H1 (cell line): ENCODE results near the gene TRPV4. TPM values are rescaled to one million over a fixed set of nuclear protein-coding genes. Genes with fewer than 3 reads are reported as not detected.
A peak's percentile ranks its signal among the peaks of the same experiment; 100 is the strongest.

Experiments used
- CTCF ChIA-PET: fragments of 300-600 bp; sonication (Branson Sonifier 250); formaldehyde crosslinking; loops from one replicate; lab custom pipeline; 2021; ENCODE audit not compliant: partially characterized antibody; lab: Charles Lee
- POLR2A ChIA-PET: fragments of 300-600 bp; sonication (Branson Sonifier 250); formaldehyde crosslinking; loops from one replicate; lab custom pipeline; 2021; ENCODE audit warnings: inconsistent platforms; ENCODE audit not compliant: partially characterized antibody; lab: Charles Lee
- DNase-seq, 2 experiments: peaks; one replicate each; pipeline versions ENCODE4 v3.0.0 to v3.0.0-alpha.2; 2010 to 2022; ENCODE audit warnings: low spot score in 2 of 2, low read depth in 1 of 2, mixed read lengths in 1 of 2
- FAIRE-seq: peaks from 2 replicates; lab custom pipeline; 2011; peaks lifted over from hg19 to GRCh38; lab: Jason Lieb, UNC
- H2AFZ ChIP-seq: 2 replicates; pipeline ENCODE4 v1.8.1; 2012; ENCODE audit warnings: low read length, inconsistent platforms
- H2AK5ac ChIP-seq: 2 replicates; pipeline ENCODE4 v1.6.1; 2013; ENCODE audit warnings: low read depth, low read length
- H2BK120ac ChIP-seq: replicated peaks from 2 replicates; pipeline ENCODE3; 2013; ENCODE audit warnings: low read depth, low read length, inconsistent platforms
- H2BK12ac ChIP-seq: 2 replicates; pipeline ENCODE4 v1.6.1; 2013; ENCODE audit warnings: low read depth, low read length
- H2BK15ac ChIP-seq: 2 replicates; pipeline ENCODE4 v1.6.1; 2013; ENCODE audit warnings: low read length
- H2BK20ac ChIP-seq: 2 replicates; pipeline ENCODE4 v1.6.1; 2013; ENCODE audit warnings: low read length
- H2BK5ac ChIP-seq: 2 replicates; pipeline ENCODE4 v1.6.1; 2013; ENCODE audit warnings: low read depth, low read length
- H3K14ac ChIP-seq: 2 replicates; pipeline ENCODE4 v1.6.1; 2013; ENCODE audit warnings: inconsistent platforms; ENCODE audit not compliant: insufficient read length
- H3K18ac ChIP-seq: 2 replicates; pipeline ENCODE4 v1.6.1; 2013; ENCODE audit warnings: low read length; ENCODE audit errors: extremely low read depth
- H3K23ac ChIP-seq: 2 replicates; pipeline ENCODE4 v1.6.1; 2013; ENCODE audit warnings: inconsistent platforms; ENCODE audit not compliant: insufficient read length
- H3K23me2 ChIP-seq: 2 replicates; pipeline ENCODE4 v1.6.1; 2013; ENCODE audit warnings: low read depth, low read length
- H3K27ac ChIP-seq: 2 replicates; pipeline ENCODE4 v1.6.1; 2011; ENCODE audit warnings: low read depth, low read length, inconsistent platforms
- H3K27me3 ChIP-seq, 4 experiments: replicated peaks in 1 of 4; 1 replicate in 1 of 4; 2 replicates in 3 of 4; pipeline versions ENCODE4 v1.6.1 to v1.8.1; 2011 to 2013; ENCODE audit warnings: low read length in 3 of 4, mild to moderate bottlenecking in 3 of 4, inconsistent platforms in 2 of 4, mixed read lengths in 2 of 4, moderate library complexity in 1 of 4; ENCODE audit not compliant: control insufficient read depth in 3 of 4, insufficient read depth in 3 of 4; ENCODE audit errors: extremely low read depth in 1 of 4
- H3K36me3 ChIP-seq, 4 experiments: 2 replicates each; pipeline versions ENCODE4 v1.6.1 to v1.8.1; 2011 to 2013; ENCODE audit warnings: mild to moderate bottlenecking in 4 of 4, low read length in 3 of 4, moderate library complexity in 2 of 4, control low read depth in 1 of 4, inconsistent platforms in 1 of 4; ENCODE audit not compliant: insufficient read depth in 4 of 4, control insufficient read depth in 2 of 4
- H3K4ac ChIP-seq: replicated peaks from 2 replicates; pipeline ENCODE3; 2013; ENCODE audit warnings: low read length, low read depth, mixed read lengths, inconsistent platforms; ENCODE audit not compliant: insufficient read length
- H3K4me1 ChIP-seq, 4 experiments: replicated peaks in 1 of 4; 1 replicate in 1 of 4; 2 replicates in 3 of 4; pipeline versions ENCODE4 v1.6.1 to v1.8.1; 2011 to 2013; ENCODE audit warnings: low read length in 3 of 4, inconsistent platforms in 2 of 4, mixed read lengths in 1 of 4; ENCODE audit not compliant: insufficient read depth in 4 of 4, control insufficient read depth in 3 of 4
- H3K4me2 ChIP-seq, 2 experiments: 2 replicates each; pipeline versions ENCODE4 v1.6.1 to v1.8.1; 2011 to 2013; ENCODE audit warnings: low read depth in 2 of 2, low read length in 2 of 2, control low read depth in 1 of 2, inconsistent platforms in 1 of 2, mild to moderate bottlenecking in 1 of 2; ENCODE audit not compliant: insufficient read depth in 1 of 2
- H3K4me3 ChIP-seq, 4 experiments: fragments of 200-600, 300-600 bp in 1 of 4; sonication (generic), shearing (Covaris generic), sonication (Bioruptor Twin) in 1 of 4; 2 replicates each; pipeline versions ENCODE4 v1.5.1 to v1.8.1; 2011 to 2016; ENCODE audit warnings: low read length in 4 of 4, low read depth in 3 of 4, control low read depth in 2 of 4, inconsistent platforms in 2 of 4, mild to moderate bottlenecking in 2 of 4, mixed read lengths in 1 of 4, moderate library complexity in 1 of 4; ENCODE audit not compliant: insufficient read depth in 2 of 4; ENCODE audit errors: extremely low read depth in 1 of 4
- H3K56ac ChIP-seq: replicated peaks from 2 replicates; pipeline ENCODE3; 2013; ENCODE audit warnings: low read depth, mild to moderate bottlenecking, mixed read lengths, low read length, inconsistent platforms; ENCODE audit not compliant: insufficient read length
- H3K79me1 ChIP-seq: 2 replicates; pipeline ENCODE4 v1.6.1; 2013; ENCODE audit warnings: low read depth, low read length, control low read depth
- H3K79me2 ChIP-seq, 2 experiments: 2 replicates each; pipeline versions ENCODE4 v1.6.1 to v1.8.1; 2012 to 2013; ENCODE audit warnings: low read length in 2 of 2, mild to moderate bottlenecking in 2 of 2, inconsistent platforms in 1 of 2; ENCODE audit not compliant: insufficient read depth in 2 of 2, control insufficient read depth in 1 of 2
- H3K9ac ChIP-seq, 4 experiments: replicated peaks in 1 of 4; 1 replicate in 1 of 4; 2 replicates in 3 of 4; pipeline versions ENCODE4 v1.6.1 to v1.8.1; 2011 to 2013; ENCODE audit warnings: low read depth in 3 of 4, low read length in 3 of 4, control low read depth in 2 of 4, mild to moderate bottlenecking in 2 of 4, moderate library complexity in 2 of 4, inconsistent platforms in 1 of 4; ENCODE audit errors: extremely low read depth in 1 of 4
- H3K9me3 ChIP-seq, 2 experiments: 2 replicates each; pipeline versions ENCODE4 v1.6.1 to v1.8.1; 2012 to 2013; ENCODE audit warnings: mild to moderate bottlenecking in 2 of 2, moderate library complexity in 2 of 2, control low read depth in 1 of 2, inconsistent platforms in 1 of 2, low read depth in 1 of 2, low read length in 1 of 2, mixed read lengths in 1 of 2; ENCODE audit not compliant: insufficient read depth in 2 of 2
- H4K20me1 ChIP-seq, 2 experiments: replicated peaks in 1 of 2; 2 replicates each; pipeline versions ENCODE3 to v1.8.1; 2011 to 2013; ENCODE audit warnings: inconsistent platforms in 2 of 2, low read length in 2 of 2, mild to moderate bottlenecking in 1 of 2; ENCODE audit not compliant: insufficient read depth in 2 of 2, control insufficient read depth in 1 of 2
- H4K5ac ChIP-seq: 2 replicates; pipeline ENCODE4 v1.6.1; 2013; ENCODE audit warnings: low read length, low read depth, mixed read lengths, inconsistent platforms; ENCODE audit not compliant: insufficient read length
- H4K8ac ChIP-seq: 2 replicates; pipeline ENCODE4 v1.8.0; 2013; ENCODE audit warnings: mild to moderate bottlenecking, moderate library complexity, low read length, inconsistent platforms; ENCODE audit not compliant: insufficient read depth; ENCODE audit errors: extremely low read depth
- H4K91ac ChIP-seq: replicated peaks from 2 replicates; pipeline ENCODE3; 2013; ENCODE audit warnings: low read length, mixed read lengths, inconsistent platforms; ENCODE audit not compliant: insufficient read length
- SP2 ChIP-seq: IDR thresholded peaks from 2 replicates; pipeline ENCODE4 v1.6.1; 2012; ENCODE audit warnings: mild to moderate bottlenecking, low read length, inconsistent platforms
- SRF ChIP-seq: IDR thresholded peaks from 2 replicates; pipeline ENCODE4 v1.6.1; 2011; ENCODE audit warnings: mild to moderate bottlenecking, low read depth, low read length, moderate library complexity
- WGBS, 2 experiments: shearing (Covaris generic) in 1 of 2; methylation state at CpG; one replicate each; pipeline versions ENCODE4 v1.1.6 to v1.1.7; 2013 to 2015; ENCODE audit warnings: low lambda C conversion rate in 2 of 2, mixed read lengths in 2 of 2, inconsistent platforms in 1 of 2, low coverage in 1 of 2, missing lambda C conversion rate in 1 of 2; ENCODE audit not compliant: insufficient replicate concordance in 2 of 2, insufficient coverage in 1 of 2, insufficient read length in 1 of 2; ENCODE audit errors: extremely low coverage in 1 of 2, missing lambda C conversion rate in 1 of 2; 5-methylcytosine and 5-hydroxymethylcytosine counted together
- polyA plus RNA-seq, 7 experiments: library from polyadenylated mRNA; depleted of rRNA in 3 of 7; stranded (reverse) in 5 of 7; unstranded in 2 of 7; fragments of >200 nt in 5 of 7; fragments of 200-250 nt in 2 of 7; gene quantifications; 1 replicate in 5 of 7; 2 replicates in 1 of 7; 4 replicates in 1 of 7; pipeline versions ENCODE4 v1.2.1 to v1.2.3, GENCODE V29; 2011 to 2013; ENCODE audit warnings: missing spikeins in 2 of 7, mixed read lengths in 2 of 7
- total RNA-seq: library from RNA; stranded (reverse); fragmentation: NEBNext Ultra II Directional; extraction: Animal tissue kit (Norgen Biotek cat#: 25700); gene quantifications from 2 replicates; pipeline ENCODE4 v1.2.1, GENCODE V29; 2021

The TRPV4 gene
- total and polyA plus RNA-seq, 2 of the 8 experiments (the other 6 are each of a cell fraction or from before 2014, with no cell fraction given), result 2.1 to 6.2 TPM

DNA sequence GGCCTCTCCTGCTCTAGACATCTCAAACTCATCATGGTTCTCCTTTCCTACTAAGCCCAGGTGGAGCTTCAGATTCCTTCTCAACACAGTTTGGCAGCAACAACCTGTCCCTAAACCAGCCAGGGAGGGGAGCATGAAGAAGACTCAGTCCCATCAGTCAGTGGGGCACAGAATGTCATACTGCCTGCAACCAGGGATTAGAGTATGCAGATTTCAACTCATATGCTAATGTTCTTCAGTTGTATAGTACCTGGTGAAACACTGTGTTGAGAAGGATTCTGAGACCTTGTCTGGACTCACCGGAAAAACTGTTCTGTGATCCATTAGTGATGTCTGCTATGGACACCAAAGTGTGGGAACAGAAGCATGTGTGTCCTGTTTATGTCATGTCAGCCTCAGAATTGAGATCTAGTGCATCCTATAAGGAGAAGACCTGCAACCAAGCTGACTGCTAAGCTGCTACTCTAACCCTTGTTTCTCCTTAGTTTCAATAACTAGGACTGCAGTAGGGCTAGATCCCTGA, 43.6 kb downstream of the TRPV4 start:
- WGBS, 2 experiments, result 88% methylated on average over 1 of the region's 1 CpG; no CpG with 5 or more reads in 1 of the 2 experiments
- CTCF ChIA-PET, result interaction anchor here (2.5 to 8.1 kb wide), 2 partner anchors 15 kb away, joined by 13 to 62 read pairs; no protein-coding TSS in a partner anchor

More for the DNA sequence above, 43.6 kb downstream of the TRPV4 start:
- no peaks in the 10 kb centered on the region for H3K9me3 ChIP-seq
- no peak overlapping the region for H3K23ac ChIP-seq
- H4K5ac ChIP-seq, result no peak overlapping the region
- no peak overlapping the region for H3K14ac ChIP-seq
- no peaks in the 10 kb centered on the region for H3K79me1 ChIP-seq
- no peak overlapping the region for H3K4ac ChIP-seq
- H3K23me2 ChIP-seq, result no peaks in the 10 kb centered on the region
- no peak overlapping the region for H4K91ac ChIP-seq
- H3K4me3 ChIP-seq, result no peak overlapping the region
- no peak overlapping the region for H3K56ac ChIP-seq
- no peak overlapping the region for H3K9ac ChIP-seq
- POLR2A ChIA-PET, result no interaction called here
- no peak for FAIRE-seq
- H2BK20ac ChIP-seq, result no peak overlapping the region
- H2BK120ac ChIP-seq, result no peak overlapping the region
- no peaks in the 10 kb centered on the region for H3K79me2 ChIP-seq
- no peak overlapping the region for H3K27ac ChIP-seq
- H2BK12ac ChIP-seq, result no peak overlapping the region
- no peak overlapping the region for H2AK5ac ChIP-seq
- TF ChIP-seq SRF, result 0 out of 2 replicates have a peak, but pooled peaks have one; percentile 16
- TF ChIP-seq SP2, result no peak
- H2BK15ac ChIP-seq, result no peak overlapping the region
- no peak overlapping the region for H3K4me2 ChIP-seq
- H2BK5ac ChIP-seq, result no peak overlapping the region
- no peaks in the 10 kb centered on the region for H3K36me3 ChIP-seq
- H2AFZ ChIP-seq, result no peak overlapping the region
- H3K4me1 ChIP-seq, result no peaks in the 10 kb centered on the region; a peak in 1 of 7 replicates
- no peak for DNase-seq
- H3K27me3 ChIP-seq, result no peaks in the 10 kb centered on the region
- no peak overlapping the region; the same call in 1 of the 2 replicates for H4K8ac ChIP-seq
- no peak overlapping the region for H3K18ac ChIP-seq
- H4K20me1 ChIP-seq, result no peaks in the 10 kb centered on the region
